Brain pericyte (primary cell): ENCODE data around the gene CCR3.
"Not testable (repeated sequence)": the region's sequence is repeated elsewhere in the genome, so short reads cannot be mapped to it uniquely, and the experiment has no call there.

Source experiments
- DNase-seq: peaks from one replicate; pipeline ENCODE4 v3.0.0-alpha.2; 2012; ENCODE audit warnings: low read depth, low spot score

Gene CCR3

DNA sequence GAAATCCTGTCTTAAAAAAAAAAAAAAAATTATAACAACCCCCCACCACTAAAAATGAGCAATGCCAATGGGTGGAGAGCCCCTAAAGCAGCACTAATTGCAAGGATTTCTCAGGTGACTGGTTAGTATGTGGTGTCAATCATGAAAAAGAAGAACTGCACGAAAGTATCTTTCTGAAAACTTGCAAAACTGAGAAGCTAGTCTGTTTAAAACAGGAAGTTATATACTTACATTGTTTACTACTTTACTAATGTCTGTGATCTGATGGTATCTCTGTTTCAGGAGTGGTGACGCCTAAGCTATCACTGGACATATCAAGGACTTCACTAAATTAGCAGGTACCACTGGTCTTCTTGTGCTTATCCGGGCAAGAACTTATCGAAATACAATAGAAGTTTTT, at the start of gene CCR3:
CCR3 (plus strand) TSS at position 341 of the 400 bp plus-strand sequence. CDS start 22,699 bp downstream, outside the sequence.
- no peak for DNase-seq

DNA sequence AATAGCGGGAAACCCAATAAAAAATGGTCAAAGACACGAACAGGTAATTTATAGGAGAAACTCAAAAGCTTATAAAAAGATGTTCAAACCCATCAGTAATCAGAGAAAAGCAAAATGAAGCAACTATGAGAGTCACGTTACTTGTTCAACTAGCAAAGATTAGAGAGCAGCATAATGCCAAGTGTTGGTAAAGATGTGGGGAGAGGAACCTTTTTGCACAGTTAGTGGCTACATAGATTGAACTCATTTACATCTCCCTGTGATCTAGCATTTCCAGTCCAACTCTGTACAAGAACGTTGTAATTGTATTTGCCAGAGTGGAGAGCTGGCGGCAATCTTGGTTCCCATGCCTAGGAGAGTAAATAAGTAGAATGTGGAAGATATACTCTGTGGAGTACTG, 49.3 kb upstream of the CCR3 start:
- no peak for DNase-seq

DNA sequence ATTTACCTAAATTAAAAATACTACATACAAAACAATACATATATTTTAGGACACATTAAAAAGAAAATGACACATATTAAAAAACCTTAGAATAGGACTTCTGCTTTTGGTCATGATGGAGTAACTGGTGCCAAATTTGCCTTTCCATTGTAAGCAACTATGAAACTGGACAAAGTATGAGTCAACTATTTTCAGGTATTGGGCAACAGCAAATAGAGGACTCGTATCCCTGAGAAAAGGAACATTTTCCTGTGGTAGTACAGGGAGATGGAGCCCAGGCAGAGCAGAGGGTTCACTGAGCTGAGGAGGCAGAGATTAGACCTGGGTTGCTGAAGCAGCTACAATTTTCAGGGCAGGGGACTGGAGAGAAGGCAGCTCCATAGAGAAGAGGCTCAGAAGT, 48.8 kb upstream of the CCR3 start:
- DNase-seq: no peak

DNA sequence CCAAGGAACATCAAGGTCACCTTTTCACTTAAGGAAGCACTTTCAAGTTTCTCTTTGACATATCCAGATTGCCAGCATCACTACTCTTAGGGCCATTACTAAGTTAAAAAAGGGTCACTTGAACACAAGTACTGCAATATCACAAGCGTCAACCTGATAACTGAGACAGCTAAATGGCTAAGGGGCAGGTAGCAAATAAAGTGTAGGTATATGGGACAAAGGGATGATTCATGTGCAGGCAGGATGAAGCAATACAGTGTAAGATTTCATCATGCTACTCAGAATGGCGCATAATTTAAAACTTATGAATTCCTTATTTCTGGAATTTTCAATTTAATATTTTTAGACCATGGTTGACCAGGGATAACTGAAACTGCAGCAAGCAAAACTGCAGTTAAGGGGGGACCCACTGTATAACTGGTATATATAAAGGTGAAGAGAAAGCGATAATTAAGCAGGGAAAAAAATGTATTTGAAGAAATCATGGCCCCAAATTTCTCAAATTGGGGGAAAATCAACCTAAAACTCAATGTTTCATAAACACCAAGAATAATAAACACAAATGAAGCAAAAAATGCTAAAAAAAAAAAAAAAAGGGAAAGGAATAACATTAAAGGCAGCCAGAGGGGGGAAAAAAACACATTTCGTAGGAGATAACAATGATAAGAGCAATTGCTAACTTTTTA, 47.2 kb upstream of the CCR3 start:
- no peak for DNase-seq

DNA sequence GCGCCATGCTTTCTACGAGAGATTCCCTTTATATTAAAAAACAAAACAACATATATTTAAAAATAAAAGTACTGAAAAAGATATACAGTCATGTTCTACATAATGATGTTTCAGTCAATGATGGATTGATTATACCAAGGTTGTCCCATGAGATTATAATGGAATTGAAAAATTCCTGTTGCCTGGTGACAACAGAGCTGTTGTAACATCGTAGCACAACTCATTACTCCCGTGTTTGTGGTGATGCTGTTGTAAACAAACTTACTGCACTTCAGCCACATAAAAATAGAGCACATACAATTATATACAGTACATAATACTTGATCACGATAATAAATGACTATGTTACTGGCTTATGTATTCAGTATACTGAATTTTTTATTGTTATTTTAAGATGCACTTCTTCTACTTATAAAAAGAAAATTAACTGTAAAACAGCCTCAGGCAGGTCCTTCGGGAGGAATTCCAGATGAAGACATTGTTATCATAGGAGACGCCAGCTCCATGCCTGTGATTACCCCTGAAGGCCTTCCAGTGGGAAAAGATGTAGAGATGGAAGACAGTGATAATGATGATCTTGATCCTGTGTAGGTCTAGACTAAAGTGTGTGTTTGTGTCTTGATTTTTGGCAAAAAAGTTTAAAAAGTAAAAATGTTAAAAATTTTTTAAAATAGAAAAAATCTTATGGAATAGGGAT, 45.9 kb upstream of the CCR3 start:
- no peak for DNase-seq

DNA sequence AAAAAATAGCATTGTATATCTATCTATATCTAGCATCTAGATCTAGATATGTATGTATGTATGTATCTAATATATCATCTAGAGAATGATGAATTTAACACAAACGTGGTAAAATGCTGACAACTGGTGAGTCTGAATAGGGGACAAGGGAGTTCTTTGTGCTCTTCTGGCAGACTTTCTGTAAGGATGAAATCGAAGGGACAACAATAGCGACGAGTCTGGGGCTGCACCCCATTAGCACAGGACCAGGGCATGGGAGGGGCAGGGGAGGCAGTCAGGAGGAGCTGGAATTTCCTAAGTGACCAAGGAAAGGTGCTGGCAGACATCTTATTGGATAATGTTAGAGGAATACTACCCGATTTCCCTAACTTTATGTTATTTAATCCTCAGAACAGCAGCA, 42.0 kb upstream of the CCR3 start:
- no peak for DNase-seq

DNA sequence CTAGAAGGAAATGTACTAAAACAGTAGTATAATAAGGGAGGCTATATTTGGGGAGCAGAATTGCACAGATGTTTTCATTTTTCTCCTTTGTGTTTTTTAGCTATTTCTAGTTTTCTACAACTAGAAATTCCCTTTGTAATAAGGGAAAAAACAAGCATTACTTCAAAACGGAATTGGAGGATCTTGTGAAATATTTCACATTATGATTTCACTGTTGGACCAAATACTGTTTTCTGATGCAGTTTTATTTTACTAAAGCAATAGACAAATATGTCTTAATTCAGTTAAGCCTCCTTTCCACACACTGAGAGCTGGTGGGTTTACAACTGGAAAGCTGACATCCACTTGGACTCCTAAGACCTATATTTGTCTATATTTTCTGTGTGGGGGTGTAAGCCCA, 41.5 kb upstream of the CCR3 start:
- no peak for DNase-seq

DNA sequence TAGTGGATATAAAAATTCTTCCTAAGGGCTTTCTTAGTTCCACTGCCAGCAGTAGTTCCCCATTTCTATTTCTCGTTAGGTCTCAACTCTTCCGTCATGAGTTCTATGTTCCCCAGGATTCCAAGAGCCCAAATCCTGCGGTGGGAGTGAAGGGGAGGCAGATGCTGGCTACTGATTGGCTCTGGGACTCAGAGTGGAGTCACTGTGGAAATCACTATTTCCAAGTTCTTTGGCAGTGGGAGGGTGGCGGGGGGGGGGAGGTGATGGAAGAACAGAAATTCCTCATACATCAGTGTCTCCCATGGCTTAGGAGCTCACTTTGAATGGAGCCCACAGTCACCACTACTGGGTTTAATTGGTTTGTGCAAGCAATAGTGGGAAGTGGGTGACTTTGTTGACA, 39.7 kb upstream of the CCR3 start:
- DNase-seq: no peak

DNA sequence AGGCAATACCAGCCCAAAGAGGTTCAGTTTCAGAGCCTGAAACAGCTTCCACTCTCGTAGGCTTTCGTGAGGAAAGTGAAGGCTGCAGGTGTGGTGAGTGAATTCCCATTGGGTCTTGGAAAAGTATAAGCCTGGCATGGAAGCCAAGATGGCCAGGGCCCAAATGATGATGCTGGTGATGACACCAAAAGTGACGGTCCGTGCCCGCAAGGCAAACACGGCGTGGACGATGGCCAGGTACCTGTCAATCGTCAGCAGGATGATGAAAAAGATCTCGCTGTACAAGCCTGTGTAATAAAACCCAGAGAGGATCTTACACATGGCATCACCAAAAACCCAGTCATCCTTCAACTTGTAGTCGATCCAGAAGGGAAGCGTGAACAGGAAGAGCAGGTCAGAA, 38.6 kb upstream of the CCR3 start:
- no peak for DNase-seq

DNA sequence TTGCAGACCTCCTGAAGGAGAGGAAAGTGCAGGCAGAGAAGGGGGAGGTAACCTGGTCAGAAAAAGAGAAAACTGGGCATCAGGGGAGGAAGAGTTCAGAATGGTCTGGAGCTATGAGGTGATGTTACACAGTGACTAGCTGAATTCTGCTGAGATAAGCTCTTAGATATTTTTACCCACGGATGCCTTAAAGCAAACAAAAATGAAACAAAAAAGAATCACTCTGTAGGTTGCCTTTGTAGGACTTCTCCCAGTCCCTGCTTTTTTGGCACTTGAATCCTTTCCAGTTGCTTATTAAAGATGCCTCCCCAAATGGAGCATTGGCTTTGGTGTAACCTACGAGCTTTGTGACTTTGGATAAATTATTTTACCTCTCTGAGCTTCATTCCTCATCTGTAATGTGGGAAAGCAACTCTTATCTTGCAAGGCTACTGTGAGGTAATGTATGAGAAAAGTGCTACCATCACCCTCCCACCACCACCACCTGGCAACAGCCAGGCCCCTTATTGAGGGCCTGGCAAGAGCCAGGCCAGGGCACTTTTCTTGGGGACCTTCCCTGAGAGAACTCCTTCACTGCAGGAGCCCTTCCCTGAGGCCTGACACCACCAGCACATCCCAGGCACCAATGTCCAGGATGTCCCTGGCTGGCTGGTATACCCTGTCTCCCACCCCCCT, 36.8 kb upstream of the CCR3 start:
- no peak for DNase-seq

DNA sequence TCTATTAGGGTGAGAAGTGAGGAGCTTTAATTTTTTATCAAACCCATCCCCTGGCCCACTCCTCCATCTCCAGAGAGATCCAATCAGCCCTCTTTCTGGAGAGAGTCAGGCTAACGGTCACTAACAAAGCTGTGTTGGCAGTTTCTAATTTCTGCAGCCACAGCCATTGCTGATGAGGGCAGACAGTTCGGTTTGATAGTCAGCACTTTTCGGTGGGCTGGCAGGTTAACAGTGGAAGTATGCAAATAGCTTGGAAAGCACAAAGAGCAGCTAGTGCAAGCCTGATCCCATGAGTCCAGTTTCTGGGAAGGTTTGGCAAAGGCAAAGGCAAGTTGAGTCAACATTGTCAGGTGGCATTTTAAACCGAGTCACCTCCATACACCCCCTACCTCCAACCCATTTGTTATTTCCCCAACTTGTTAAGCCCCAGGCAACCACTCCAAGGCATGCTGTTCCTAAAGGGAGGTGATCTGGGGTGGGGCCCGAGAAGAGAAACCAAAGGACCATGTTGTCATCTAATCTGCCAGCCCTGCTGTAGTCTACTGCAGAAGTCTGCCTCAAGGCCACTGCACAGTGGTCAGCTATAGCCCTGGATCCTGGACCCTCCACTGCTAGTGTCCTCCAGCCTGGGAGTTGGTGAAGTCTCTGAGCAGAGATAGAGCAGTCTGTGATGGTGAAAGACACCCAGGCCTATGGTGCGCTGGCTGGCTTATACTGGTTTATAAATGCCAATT, 35.8 kb upstream of the CCR3 start:
- no peak for DNase-seq

DNA sequence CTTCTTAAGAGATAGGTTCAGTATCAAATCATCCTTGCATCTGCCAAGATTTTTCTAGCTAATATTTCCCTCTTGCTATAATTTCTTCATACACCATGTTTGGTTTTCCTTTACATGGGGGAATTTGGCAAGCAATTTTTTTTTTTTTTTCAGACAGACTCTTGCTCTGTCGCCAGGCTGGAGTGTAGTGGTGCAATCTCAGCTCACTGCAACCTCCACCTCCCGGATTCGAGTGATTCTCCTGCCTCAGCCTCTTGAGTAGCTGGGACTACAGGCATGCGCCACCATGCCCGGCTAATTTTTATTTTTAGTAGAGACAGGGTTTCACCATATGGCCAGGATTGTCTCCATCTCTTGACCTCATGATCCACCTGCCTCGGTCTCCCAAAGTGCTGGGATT, 34.7 kb upstream of the CCR3 start:
- not testable (repeated sequence) for DNase-seq

DNA sequence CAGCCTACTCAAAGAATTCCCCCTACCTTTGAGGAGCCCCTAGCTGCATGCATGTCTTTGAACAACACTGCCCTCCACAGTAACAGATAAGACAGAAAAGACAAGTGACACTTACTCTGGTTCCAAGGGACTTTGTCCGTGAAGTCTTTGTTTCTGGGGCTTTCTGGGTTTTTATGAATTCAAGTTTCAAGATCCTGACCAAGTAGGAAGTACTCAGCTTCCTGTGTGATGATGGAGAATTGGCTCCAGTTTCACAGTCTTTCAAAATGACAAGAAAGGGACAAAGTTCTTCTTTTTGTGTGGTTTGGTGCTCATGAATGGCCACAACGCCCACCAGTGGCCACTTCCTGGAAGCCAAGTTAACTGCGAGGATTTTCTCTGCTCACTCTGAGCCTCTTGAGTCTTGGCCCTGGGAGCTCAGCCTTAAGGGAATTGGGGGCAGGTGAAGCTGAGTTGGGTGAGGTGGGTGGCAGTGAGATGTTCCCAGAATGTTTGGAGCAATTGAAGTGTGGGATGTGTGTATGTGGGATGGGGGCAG, 34.0 kb upstream of the CCR3 start, which contains the start of gene CCR1:
CCR1 (minus strand) TSS at position 147 of the 538 bp plus-strand sequence. CDS start 4,000 bp downstream, outside the sequence.
- no peak for DNase-seq

DNA sequence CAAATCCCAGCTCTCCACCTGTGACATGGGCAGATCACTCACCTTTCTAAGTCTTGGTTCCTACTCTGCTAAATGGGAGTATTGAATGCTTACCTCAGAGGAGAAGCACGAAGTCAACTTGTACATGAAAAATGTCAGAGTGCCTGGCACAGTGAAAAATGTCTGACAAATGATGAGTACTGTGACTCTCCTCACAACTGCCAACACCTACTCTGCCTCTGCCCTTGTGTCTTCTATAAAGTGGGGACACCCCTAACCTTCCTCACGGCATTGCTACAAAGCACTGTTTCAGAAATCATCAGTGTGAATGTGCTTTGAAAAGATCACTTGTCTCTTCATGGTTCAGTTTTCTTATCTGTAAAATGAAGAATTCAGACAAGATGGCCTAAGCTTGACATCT, 33.2 kb upstream of the CCR3 start:
- no peak for DNase-seq

DNA sequence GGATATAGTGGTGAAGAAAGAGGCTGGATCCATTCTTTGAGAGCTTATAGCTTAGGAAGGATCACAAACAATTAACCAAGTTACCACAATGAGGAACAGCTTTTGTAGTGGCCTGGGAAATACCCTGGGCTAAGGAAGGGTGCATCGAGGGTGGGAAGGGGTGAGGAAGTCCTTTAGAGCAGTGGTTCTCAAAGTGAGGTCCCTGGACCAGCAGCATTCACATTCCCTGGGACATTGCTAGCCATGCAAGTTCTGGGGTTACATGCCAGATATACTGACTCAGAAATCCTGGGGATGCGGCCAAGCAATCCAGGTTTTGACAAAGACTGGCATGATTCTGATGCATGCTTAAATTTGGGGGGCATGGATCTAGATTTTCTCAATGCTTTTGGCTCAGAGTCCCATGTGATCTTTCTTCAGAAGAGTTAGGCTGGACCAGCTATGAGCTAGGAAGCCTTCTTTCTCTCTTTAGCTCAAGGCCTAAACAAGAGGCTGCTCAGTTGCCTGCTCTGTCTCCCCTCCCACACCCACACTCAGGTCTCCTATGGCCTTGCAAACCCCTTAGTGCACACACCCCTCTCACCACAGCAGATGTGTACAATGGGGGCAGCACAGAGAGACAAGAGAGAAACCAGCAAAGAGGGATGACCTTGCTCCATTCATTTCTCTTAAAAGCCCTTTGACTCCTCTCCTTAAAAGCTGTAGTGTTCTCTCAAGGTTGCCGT, 32.4 kb upstream of the CCR3 start:
- no peak for DNase-seq

DNA sequence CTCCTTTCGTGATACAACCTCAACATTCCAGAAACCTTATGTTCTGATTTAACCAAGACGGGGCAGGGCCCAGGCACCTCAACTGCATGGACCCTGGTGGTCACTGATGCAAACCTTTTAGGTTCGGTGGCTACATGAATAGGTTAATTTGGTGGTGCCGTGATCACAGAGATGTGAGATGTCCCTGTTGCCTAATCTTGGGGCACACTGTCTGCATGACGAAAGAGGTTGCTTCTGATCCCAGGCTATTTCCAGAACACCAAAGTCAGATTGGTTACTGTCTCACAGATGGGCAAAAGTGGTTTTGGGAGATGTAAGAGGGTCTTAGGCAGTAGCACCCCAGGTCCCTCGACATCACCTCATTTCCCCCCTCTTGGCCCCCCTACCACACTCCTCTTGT, 30.2 kb upstream of the CCR3 start:
- no peak for DNase-seq

DNA sequence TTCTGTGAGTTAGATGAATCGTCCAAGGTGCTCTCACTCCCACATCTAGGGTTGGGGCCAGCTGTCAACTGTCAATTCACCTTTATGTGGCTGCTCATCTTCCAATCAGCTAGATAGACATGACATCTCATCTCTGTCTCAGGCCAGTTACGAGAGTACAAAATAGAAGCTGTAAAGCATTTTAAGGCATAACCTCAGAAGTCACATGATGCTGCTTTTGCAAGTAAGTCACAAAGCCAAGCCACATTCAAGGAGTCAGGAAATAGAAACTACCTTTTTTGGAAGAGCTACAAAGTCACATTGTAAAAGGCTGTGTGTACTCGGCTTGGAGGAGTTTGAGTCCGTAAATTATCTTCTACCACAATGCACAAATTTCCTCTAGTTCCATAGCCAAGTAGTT, 29.1 kb upstream of the CCR3 start:
- no peak for DNase-seq

DNA sequence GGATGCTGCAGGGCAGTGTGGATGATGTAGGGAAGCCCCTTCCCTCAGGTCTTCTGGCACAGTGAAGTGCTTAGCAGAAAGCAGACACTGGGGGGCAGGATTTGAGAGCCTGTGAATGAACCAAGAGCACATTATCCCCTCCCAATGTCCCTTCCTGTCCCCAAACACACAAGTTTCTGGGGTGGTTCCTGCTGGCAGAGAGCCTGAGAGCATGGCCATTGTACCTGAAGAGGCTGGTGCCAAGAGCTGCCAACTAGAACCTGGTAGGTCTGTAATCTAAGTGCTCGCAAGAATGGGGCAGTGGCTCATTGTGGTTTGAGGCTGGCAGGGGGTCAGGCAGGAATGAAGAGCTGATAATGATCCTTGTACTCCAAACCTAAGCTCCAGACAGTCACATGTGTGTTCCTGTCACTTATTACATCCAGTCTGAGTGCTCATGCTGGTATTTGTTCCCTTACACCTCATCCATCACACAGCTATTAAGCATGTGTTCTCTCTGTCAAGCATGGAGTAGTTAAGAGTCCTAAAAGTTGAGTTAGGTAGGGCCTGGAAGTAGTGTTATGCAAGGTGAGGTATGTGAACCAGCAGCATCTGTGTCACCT, 27.4 kb upstream of the CCR3 start:
- DNase-seq: no peak

DNA sequence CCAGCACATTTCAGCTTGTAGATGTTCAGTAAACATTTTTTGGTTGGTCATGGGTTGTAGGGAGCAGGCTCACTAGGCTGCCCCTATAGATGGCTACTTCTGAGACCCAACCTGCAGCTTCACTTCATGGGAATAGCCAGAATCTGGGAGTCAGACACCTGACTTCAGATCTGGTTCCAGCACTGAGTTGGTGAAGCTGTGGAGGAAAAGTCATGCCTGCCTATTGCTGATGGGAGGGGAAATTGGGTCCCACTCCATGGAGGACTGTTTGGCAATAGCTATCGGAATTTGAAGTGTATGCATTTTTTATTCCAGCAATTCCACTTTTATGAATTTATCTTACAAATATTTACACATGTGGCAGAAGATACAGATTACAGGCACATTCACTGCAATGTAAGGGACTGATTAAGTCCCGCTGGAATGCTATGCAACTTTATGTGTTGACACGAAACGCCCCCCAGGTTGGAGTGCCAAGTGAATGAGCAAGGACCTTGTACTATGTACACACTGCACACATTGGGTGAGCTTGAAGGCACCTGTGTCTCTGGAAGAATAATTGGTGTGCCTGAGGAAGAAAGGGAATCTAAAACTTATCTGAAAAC, 26.3 kb upstream of the CCR3 start:
- DNase-seq: no peak

DNA sequence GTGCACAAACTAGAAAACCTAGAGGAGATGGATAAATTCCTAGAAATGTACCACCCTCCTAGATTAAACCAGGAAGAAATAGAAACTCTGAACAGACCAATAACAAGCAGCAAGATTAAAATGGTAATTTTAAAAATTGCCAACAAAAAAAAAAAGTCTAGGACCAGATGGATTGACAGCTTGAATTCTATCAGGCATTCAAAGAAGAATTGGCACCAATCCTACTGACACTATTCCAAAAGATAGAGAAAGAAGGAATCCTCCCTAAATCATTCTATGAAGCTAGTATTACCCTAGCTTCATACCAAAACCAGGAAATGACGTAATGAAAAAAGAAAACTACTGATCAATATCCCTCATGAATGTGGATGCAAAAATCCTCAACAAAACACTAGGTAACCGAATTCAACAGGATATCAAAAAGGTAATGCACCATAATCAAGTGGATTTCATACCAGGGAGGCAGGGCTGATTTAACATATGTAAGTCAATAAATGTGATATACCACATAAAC, 24.0 kb upstream of the CCR3 start:
- DNase-seq: no peak
